Panc1 (cell line): Measurements from ENCODE around the gene UBE2E1.

Source experiments
- CTCF ChIP-seq: fragments of 450-650 bp; IDR thresholded peaks from 2 replicates; pipeline ENCODE4 v1.5.1; 2017; ENCODE audit warnings: mild to moderate bottlenecking
- TF ChIP-seq, protein P1 (sequence below), 2 experiments: IDR thresholded peaks; 2 replicates each; pipeline ENCODE4 v1.6.1; 2011 to 2012; ENCODE audit warnings: low read depth in 2 of 2, control low read depth in 1 of 2, low read length in 1 of 2, mild to moderate bottlenecking in 1 of 2, moderate library complexity in 1 of 2; ENCODE audit not compliant: insufficient read depth in 1 of 2

- no peak for TF ChIP-seq CTCF
- TF ChIP-seq, protein P1, sequence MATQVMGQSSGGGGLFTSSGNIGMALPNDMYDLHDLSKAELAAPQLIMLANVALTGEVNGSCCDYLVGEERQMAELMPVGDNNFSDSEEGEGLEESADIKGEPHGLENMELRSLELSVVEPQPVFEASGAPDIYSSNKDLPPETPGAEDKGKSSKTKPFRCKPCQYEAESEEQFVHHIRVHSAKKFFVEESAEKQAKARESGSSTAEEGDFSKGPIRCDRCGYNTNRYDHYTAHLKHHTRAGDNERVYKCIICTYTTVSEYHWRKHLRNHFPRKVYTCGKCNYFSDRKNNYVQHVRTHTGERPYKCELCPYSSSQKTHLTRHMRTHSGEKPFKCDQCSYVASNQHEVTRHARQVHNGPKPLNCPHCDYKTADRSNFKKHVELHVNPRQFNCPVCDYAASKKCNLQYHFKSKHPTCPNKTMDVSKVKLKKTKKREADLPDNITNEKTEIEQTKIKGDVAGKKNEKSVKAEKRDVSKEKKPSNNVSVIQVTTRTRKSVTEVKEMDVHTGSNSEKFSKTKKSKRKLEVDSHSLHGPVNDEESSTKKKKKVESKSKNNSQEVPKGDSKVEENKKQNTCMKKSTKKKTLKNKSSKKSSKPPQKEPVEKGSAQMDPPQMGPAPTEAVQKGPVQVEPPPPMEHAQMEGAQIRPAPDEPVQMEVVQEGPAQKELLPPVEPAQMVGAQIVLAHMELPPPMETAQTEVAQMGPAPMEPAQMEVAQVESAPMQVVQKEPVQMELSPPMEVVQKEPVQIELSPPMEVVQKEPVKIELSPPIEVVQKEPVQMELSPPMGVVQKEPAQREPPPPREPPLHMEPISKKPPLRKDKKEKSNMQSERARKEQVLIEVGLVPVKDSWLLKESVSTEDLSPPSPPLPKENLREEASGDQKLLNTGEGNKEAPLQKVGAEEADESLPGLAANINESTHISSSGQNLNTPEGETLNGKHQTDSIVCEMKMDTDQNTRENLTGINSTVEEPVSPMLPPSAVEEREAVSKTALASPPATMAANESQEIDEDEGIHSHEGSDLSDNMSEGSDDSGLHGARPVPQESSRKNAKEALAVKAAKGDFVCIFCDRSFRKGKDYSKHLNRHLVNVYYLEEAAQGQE (IDR thresholded peaks at IDR 0.05; ENCODE audit: insufficient read depth in 1 of 2, low read depth in 2 of 2, low read length in 1 of 2): no peak
Observed at GRCh38 chr3:23859012-23859743, 53.4 kb downstream of the UBE2E1 start.
